Keratinocyte (primary cell): Measurements from ENCODE around the gene NAMPT.

Experiments used
- EZH2 ChIP-seq: IDR thresholded peaks from one replicate; pipeline ENCODE4 v1.6.1; 2012; ENCODE audit warnings: inconsistent platforms, mild to moderate bottlenecking, low read length, moderate library complexity
- TF ChIP-seq, protein P1 (sequence below), 3 experiments: IDR thresholded peaks in 1 of 3; conservative IDR thresholded peaks in 1 of 3; optimal IDR thresholded peaks in 1 of 3; 2 replicates in 2 of 3; 3 replicates in 1 of 3; pipeline versions ENCODE3 to v1.5.1; 2011; ENCODE audit warnings: low read length in 3 of 3, mild to moderate bottlenecking in 3 of 3, moderate library complexity in 2 of 3, control low read depth in 1 of 3, inconsistent platforms in 1 of 3; ENCODE audit not compliant: insufficient read depth in 2 of 3; ENCODE audit errors: extremely low read depth in 1 of 3

DNA sequence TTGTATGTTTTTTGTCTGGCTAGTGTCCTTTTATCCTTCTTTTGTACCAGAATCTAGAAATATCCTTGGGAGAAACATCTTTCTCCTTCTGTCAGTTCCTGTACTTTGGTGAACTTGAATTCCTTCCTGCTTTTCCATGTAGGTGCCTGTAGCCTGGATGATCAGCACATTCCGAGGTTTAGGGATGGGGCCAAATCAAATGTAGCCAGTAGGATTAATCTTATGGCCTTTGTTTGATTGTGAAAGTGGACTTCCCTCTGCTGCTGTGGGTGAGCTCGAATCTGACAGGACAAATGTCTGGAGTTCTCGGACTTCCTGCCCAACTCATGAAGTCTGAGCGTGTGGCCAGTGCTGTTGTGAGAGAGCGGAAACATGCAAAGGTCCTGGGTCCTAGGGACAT is 33.2 kb upstream of the NAMPT start:
- TF ChIP-seq EZH2, result no peak
- TF ChIP-seq, protein P1, sequence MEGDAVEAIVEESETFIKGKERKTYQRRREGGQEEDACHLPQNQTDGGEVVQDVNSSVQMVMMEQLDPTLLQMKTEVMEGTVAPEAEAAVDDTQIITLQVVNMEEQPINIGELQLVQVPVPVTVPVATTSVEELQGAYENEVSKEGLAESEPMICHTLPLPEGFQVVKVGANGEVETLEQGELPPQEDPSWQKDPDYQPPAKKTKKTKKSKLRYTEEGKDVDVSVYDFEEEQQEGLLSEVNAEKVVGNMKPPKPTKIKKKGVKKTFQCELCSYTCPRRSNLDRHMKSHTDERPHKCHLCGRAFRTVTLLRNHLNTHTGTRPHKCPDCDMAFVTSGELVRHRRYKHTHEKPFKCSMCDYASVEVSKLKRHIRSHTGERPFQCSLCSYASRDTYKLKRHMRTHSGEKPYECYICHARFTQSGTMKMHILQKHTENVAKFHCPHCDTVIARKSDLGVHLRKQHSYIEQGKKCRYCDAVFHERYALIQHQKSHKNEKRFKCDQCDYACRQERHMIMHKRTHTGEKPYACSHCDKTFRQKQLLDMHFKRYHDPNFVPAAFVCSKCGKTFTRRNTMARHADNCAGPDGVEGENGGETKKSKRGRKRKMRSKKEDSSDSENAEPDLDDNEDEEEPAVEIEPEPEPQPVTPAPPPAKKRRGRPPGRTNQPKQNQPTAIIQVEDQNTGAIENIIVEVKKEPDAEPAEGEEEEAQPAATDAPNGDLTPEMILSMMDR (optimal IDR thresholded peaks at IDR 0.05 in 1 of 3, IDR thresholded peaks at IDR 0.05 in 1 of 3, conservative IDR thresholded peaks at IDR 0.05 in 1 of 3; ENCODE audit: extremely low read depth in 1 of 3, insufficient read depth in 2 of 3, low read length in 3 of 3), result no peak
